Left lung (tissue), 14 donors: Measurements from ENCODE around the gene CNPY4. TPM values are rescaled to one million over a fixed set of nuclear protein-coding genes. Genes with fewer than 3 reads are reported as not detected.

ENCODE experiments used
- ATAC-seq: fragments of 200-7000 bp; cut with Tn5 transposase; one replicate; pipeline ENCODE4 v1.9.1; 2020; ENCODE audit warnings: moderate library complexity
- DNase-seq, 4 donors: peaks; one replicate each; pipeline ENCODE4 v3.0.0-alpha.2; 2013 to 2020
- H3K27ac ChIP-seq, 2 donors: fragments of 200-600 bp; sonication (generic) in 1 of 2; one replicate each; pipeline versions ENCODE4 v1.5.0 to v1.8.0; 2020 to 2021
- H3K27me3 ChIP-seq, 2 donors: fragments of 200-600 bp; sonication (generic) in 1 of 2; one replicate each; pipeline versions ENCODE4 v1.5.0 to v1.8.0; 2020 to 2021
- H3K36me3 ChIP-seq, 2 donors: fragments of 200-600 bp; sonication (generic) in 1 of 2; one replicate each; pipeline versions ENCODE4 v1.5.0 to v1.8.0; 2020 to 2021
- H3K4me1 ChIP-seq, 2 donors: fragments of 200-600 bp; one replicate each; pipeline ENCODE4 v1.8.0; 2021
- H3K4me3 ChIP-seq, 2 donors: fragments of 200-600 bp; sonication (generic) in 1 of 2; one replicate each; pipeline versions ENCODE4 v1.5.0 to v1.8.0; 2020 to 2021; ENCODE audit warnings: mild to moderate bottlenecking in 1 of 2
- H3K9me3 ChIP-seq, 2 donors: fragments of 200-600 bp; sonication (generic) in 1 of 2; one replicate each; pipeline versions ENCODE4 v1.5.0 to v1.8.0; 2020 to 2021
- CTCF ChIP-seq, 2 donors: fragments of 200-600 bp; sonication (generic) in 1 of 2; IDR thresholded peaks; one replicate each; pipeline versions ENCODE4 v1.5.0 to v1.8.0; 2021; ENCODE audit warnings: antibody characterized with exemption in 2 of 2
- intact Hi-C, 2 donors: fragments of 100-400 bp; cut with DNase I; formaldehyde crosslinking; loops; one replicate each; pipeline versions ENCODE4 v1.11.2 to v1.14.2; 2022
- long read RNA-seq, 12 donors: library from polyadenylated mRNA in 2 of 12; unstranded in 2 of 12; transcript quantifications; one replicate each; pipeline ENCODE4 v2.0.0 and lab custom pipeline, GENCODE V29; 2019 to 2026
- polyA plus RNA-seq, 6 donors: library from polyadenylated mRNA; unstranded; fragments of 120-200 nt; gene quantifications; one replicate each; pipeline ENCODE4 v1.2.1, GENCODE V29; 2013; ENCODE audit not compliant: insufficient read length in 6 of 6
- total RNA-seq, 2 donors: library from RNA; stranded (reverse); fragmentation: NEBNext Ultra II Directional; extraction: Animal tissue kit (Norgen Biotek cat#: 25700); gene quantifications; one replicate each; pipeline ENCODE4 v1.2.1, GENCODE V29; 2021
- donor health status: DM: no; HTN: yes; CAD: no.
- donor health status: DM: no; HTN: no; CAD: no.

CNPY4 gene
- total RNA-seq = 10 to 100 TPM; 15.1 to 19.4 TPM
- 10 to 100 TPM; 38.8 to 54.1 (median 41.8) TPM for polyA plus RNA-seq
- long read RNA-seq, donor 1, transcript CNPY4-201 (6 exons, 1,502 nt) = major isoform, 16 of 21 reads
- long read RNA-seq, donor 1, transcript CNPY4-204 (5 exons, 1,024 nt) = minor isoform, 5 of 21 reads
- long read RNA-seq, donor 1, partial matches to known transcripts = 0 of 21 reads
- long read RNA-seq, donor 1, other reads (novel, unspliced or antisense) = 0 of 21 reads
- long read RNA-seq, donor 2, transcript CNPY4-201 (6 exons, 1,502 nt) = major isoform, 11 of 42 reads
- long read RNA-seq, donor 2, partial matches to known transcripts = 27 of 42 reads
- long read RNA-seq, donor 2, other reads (novel, unspliced or antisense) = 0 of 42 reads
- long read RNA-seq, donor 3, transcript CNPY4-201 (6 exons, 1,502 nt) = major isoform, 9 of 12 reads
- long read RNA-seq, donor 3, partial matches to known transcripts = 0 of 12 reads
- long read RNA-seq, donor 3, other reads (novel, unspliced or antisense) = 0 of 12 reads
- long read RNA-seq, donor 4, transcript CNPY4-201 (6 exons, 1,502 nt) = major isoform, 11 of 12 reads
- long read RNA-seq, donor 4, partial matches to known transcripts = 0 of 12 reads
- long read RNA-seq, donor 4, other reads (novel, unspliced or antisense) = 1 of 12 reads
- long read RNA-seq, donor 5, transcript CNPY4-201 (6 exons, 1,502 nt) = major isoform, 11 of 33 reads
- long read RNA-seq, donor 5, partial matches to known transcripts = 20 of 33 reads
- long read RNA-seq, donor 5, other reads (novel, unspliced or antisense) = 0 of 33 reads
- long read RNA-seq, donor 6, transcript CNPY4-201 (6 exons, 1,502 nt) = major isoform, 19 of 43 reads
- long read RNA-seq, donor 6, partial matches to known transcripts = 20 of 43 reads
- long read RNA-seq, donor 6, other reads (novel, unspliced or antisense) = 0 of 43 reads
- long read RNA-seq, donor 7, partial matches to known transcripts = 0 of 7 reads
- long read RNA-seq, donor 7, other reads (novel, unspliced or antisense) = 0 of 7 reads
- long read RNA-seq, donor 8, transcript CNPY4-201 (6 exons, 1,502 nt) = major isoform, 12 of 20 reads
- long read RNA-seq, donor 8, transcript CNPY4-204 (5 exons, 1,024 nt) = minor isoform, 8 of 20 reads
- long read RNA-seq, donor 8, partial matches to known transcripts = 0 of 20 reads
- long read RNA-seq, donor 8, other reads (novel, unspliced or antisense) = 0 of 20 reads
- long read RNA-seq, donor 9 = 0 reads
- long read RNA-seq, donor 10, partial matches to known transcripts = 0 of 4 reads
- long read RNA-seq, donor 10, other reads (novel, unspliced or antisense) = 2 of 4 reads
- long read RNA-seq, donor 11, transcript CNPY4-201 (6 exons, 1,502 nt) = major isoform, 6 of 20 reads
- long read RNA-seq, donor 11, partial matches to known transcripts = 12 of 20 reads
- long read RNA-seq, donor 11, other reads (novel, unspliced or antisense) = 0 of 20 reads
- long read RNA-seq, donor 12, partial matches to known transcripts = 0 of 5 reads
- long read RNA-seq, donor 12, other reads (novel, unspliced or antisense) = 0 of 5 reads

- Histone ChIP-seq H3K27me3 (no peaks in the 10 kb centered on the region), H3K4me1 (peaks cover 14 to 21% of the 10 kb centered on the region in 2 donors), H3K27ac (peak within 1 kb of the TSS; percentile 84 to 88), H3K4me3 (peak within 1 kb of the TSS; percentile 83 to 89), H3K9me3 (no peaks in the 10 kb centered on the region), H3K36me3 (no peaks in the 10 kb centered on the region)
- ATAC-seq = peak; percentile 96
- intact Hi-C loops = no loop called here
- peak; percentile 95 to 98 (median 97) for DNase-seq
- TF ChIP-seq CTCF (IDR thresholded peaks at IDR 0.05) = peak in 1 of 2 donors; percentile 8
Measured at GRCh38 chr7:100119072-100119969, at the start of gene CNPY4, which contains the start of gene TAF6. Gene CNPY4, plus strand, starts transcription at chr7:100119634. Its CDS starts 111 bp downstream, at chr7:100119745. Gene TAF6, minus strand, starts transcription at chr7:100119358. Its CDS starts 5,149 bp downstream, at chr7:100114209.

GRCh38 chr7:100069991-100070390, 49.4 kb upstream of the CNPY4 start:
- H3K36me3 ChIP-seq = peaks cover 16 to 75% of the 10 kb centered on the region in 2 donors
- no peak overlapping the region for H3K4me3 ChIP-seq
- no peak overlapping the region for H3K27ac ChIP-seq
- DNase-seq = no peak
- peaks cover 4 to 7% of the 10 kb centered on the region in 2 donors for H3K4me1 ChIP-seq
- intact Hi-C loops = no loop called here
- peaks cover 4 to 32% of the 10 kb centered on the region in 2 donors for H3K9me3 ChIP-seq
- no peaks in the 10 kb centered on the region for H3K27me3 ChIP-seq
- ATAC-seq = no peak
- TF ChIP-seq CTCF (IDR thresholded peaks at IDR 0.05) = no peak

GRCh38 chr7:100071018-100071723, 48.3 kb upstream of the CNPY4 start:
- no peak for ATAC-seq
- no peak for DNase-seq
- intact Hi-C loops = no loop called here
- H3K27ac ChIP-seq = no peak overlapping the region
- peaks cover 17 to 86% of the 10 kb centered on the region in 2 donors for H3K36me3 ChIP-seq
- H3K27me3 ChIP-seq = no peaks in the 10 kb centered on the region
- peaks cover 4 to 32% of the 10 kb centered on the region in 2 donors for H3K9me3 ChIP-seq
- no peaks in the 10 kb centered on the region for H3K4me1 ChIP-seq
- H3K4me3 ChIP-seq = no peak overlapping the region
- no peak for TF ChIP-seq CTCF (IDR thresholded peaks at IDR 0.05)
